Measurements from ENCODE around the gene DBX1.
"Not testable (repeated sequence)": the region's sequence is repeated elsewhere in the genome, so short reads cannot be mapped to it uniquely, and the experiment has no call there.

Gene DBX1

DNA sequence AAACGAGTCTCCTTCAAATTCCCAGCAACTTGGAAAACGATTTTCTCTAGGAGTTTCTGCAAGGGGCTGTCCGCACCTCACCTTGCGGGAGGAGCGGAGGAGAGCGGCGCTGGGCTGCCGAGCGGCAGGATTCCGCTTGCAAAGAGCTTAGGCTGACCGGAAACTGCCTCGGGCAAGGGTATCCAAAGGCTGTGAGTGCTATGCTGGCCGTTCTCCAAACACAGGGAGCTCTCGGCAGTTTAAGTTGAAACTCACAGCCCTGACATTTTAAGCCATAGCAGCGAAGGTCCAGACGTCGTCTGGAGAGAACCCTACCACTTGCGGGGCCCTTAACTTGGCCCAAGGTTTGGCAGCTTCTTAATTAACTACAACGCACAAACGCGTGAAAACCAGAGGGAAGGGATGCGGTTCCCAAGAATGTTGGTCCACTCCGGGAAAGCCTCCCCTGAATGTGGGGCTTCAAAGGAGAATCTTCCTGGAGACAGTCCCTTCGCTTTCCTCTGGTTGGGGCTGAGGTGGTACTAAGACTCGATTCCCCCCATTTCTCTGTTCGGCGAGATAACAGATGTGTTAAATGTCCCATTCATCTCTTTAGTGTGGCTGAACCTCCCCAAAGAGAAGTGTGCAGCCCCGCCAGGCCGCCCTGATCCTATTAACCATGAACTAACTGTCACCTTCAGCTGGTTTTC is 1.1 kb upstream of the DBX1 start:
- DNase-seq: no peak

DNA sequence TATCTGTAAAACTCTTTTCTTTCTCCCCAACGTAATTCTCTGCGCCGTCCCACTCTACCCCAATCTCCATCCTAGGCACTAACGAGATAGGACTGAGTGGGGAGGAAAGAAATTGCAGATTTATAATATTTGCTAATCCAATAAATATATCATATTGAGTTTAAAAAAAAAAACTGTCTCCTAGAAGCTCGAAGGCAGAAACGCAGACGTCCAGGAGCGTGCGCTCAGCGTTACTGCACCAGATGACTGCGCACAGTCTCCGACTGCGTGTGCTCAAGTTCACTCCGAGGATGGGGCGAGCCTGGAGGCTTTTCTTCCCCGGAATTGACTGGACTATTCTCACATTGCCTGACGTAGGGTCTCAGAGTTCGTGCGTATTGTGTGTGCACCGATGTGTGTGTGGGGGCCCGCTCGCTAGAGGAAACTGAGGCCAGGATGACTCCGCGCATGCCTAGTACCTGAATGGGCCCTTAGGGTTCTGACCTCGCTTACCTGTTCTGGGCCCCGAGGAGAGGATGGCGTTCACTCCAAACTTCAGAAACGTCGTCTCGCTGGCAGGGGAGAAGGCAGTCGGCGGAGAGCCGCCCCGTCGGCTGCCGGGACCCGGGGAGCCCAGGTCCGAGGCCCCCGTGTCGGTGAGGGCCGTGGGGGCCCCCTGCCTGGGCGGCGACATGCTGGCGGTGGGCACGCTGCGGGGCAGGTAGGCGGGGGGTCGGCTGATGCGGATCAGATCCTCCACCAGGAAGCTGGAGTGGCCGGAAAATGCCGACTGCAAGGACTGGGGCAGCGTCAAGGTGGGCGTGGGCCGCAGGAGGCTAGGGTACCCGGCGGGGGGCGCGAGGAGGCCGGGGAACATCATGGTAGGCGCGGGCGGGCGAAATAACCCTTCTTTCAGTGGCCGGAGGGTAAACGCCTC is 551 bp downstream of the DBX1 start:
- no peak for DNase-seq

DNA sequence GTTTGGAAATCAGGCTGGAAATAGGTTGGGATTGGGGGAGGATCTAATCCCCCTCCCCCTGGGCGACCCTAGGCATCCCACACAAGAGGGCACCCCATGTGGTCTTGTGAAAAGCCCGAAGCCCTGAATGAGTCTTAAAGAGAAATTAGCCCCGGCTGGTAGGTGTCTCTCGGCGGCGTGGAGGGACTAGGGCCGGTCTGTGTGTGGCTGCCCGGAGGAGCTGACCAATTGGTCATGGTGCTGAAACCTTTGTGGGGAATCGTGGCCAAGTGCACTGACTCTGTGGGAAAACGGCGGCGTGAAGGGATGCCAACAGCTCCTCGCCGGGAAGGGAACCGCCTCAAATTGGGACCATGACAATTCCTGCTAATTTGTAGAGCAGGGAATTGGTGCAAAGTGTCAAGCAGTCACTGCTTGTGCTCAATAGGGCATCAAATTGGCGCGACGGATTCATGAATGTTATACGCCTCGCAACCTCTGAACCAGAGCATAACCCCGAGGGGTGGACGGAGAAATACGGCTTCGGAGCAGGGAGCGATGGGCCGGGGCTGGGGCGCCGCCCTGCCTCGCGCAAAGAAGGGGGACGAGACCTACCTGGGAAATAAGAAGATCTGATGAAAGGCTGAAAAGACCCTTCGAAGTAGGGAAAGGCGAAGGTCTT is 1.5 kb downstream of the DBX1 start:
- no peak for DNase-seq

DNA sequence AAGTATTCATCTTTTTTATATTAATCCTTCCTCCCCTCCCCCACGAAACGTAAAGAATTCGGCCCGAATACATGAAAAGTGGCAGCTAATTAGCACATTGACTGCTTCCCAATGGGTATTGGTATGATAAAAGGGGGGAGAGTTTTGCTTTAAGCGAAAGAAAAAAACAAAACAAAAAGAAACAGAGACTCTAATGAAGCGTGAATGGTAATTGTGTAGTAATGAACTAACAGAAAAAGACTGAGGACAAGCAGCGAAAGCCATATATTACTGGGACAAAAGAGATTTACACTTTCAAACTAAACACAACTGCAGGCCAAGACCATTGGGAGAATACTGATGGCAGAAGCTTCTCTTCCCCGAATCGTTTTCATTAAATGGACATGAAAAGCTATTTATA is 2.5 kb downstream of the DBX1 start:
- no peak for DNase-seq

DNA sequence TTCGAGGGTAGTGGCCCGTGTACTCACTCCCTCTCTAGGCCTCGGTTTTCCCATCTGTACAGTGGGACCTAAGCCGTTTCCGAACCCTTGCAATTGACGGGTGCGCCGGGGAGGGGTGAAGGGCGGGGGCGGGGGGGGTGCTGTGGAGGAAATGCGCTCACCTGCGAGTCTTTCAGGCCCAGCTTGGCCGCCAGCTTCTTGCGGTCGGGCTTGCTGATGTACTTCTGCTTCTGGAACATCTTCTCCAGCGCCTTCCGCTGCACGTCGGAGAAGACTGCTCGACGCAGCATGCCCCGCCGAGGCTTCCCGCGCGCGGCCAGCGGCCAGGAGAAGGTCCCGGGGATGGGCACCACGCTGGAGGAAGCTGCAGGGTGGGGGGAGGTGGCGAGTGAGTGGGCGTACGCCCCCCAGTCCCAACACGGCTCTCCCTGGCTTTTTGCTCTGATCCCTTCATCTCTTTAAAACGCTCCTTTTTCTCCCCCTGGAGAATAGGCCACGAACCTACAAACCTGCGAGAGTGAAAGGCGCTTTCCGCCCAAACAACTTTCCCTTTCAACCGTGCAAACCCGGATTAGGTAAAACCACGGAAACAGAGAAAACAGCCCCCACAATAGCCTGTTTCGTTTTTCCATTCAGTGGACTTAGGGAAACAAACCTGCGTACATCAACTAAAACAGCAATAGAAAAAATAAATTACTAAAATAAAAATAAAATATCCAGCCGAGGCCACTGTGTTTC is 3.2 kb downstream of the DBX1 start:
- DNase-seq: peak; percentile 21

DNA sequence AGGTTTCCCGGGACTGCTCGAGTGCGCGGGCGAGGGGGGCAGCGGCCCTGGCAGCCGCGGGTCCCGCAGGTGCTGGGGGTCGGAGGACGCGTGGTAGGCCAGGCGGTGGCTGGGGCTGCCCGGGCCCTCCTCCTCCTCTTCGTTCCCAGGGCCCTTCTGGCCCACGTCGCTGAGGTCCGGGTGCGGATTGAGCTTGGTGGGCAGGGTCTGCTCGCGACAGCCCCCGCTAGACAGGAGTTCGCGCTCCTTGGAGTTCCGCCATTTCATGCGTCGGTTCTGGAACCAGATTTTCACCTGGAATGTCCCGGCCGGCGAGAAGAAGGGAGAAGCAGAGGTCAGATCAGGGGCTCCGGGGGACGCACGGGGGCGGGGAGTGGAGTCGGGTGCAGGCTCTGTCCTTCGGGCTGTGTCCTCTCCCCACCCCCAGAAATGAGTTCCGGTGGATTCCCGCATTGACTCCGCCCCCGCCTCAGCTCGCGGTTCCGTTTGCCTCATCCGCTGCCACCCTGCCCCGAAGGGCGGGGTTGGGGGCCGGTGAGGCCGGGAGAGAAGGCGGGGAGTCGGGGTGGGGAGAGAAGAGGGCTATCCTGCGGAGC is 3.9 kb downstream of the DBX1 start:
- peak; percentile 46 for DNase-seq

DNA sequence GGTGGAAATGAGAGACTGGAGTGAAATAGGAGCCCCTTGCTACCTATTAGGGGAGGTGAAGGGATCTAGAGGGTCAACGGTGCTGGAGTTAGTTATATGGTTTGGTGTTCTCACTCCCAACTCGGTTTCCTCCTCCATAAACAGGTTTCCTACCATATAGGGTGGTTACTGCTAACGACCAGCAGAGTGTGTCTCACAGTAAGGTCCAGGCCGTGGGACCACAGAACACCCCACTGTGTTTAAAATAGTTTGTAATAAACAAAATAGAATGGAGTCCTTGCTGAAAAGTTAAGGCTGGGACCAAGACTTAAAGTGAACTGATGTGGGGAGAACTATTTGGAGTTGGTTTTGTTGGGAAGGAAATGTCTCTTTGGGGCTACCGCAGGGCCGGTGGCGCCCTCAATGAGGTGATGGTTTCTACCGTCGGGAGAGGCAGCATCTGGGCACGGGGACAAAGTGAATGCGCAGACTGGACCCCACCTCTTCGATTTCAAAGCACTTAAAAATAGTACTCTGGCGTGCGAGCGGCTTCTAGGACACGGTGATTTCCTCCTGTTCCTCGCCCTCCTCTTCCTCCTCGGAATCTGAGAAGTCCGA is 4.5 kb downstream of the DBX1 start:
- DNase-seq: no peak

DNA sequence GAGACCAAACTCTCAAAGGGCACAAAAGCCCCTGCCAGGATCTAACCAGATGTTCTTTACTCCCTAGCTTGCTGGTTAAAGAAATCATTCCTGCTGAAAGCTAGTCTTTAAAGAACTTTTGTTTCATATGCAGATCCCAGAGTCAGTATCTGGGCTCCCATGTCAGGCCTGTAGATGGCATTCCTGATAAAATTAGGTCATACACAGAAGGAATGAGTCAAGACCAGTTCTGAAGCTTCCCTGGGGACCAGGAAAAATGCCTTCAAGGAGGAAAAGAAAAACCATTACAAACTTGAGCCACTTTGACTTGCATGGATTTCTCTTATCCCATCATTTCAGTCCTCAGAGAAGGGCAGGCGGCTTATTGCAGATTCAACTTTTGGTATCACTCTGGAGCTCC is 5.9 kb downstream of the DBX1 start:
- no peak for DNase-seq

DNA sequence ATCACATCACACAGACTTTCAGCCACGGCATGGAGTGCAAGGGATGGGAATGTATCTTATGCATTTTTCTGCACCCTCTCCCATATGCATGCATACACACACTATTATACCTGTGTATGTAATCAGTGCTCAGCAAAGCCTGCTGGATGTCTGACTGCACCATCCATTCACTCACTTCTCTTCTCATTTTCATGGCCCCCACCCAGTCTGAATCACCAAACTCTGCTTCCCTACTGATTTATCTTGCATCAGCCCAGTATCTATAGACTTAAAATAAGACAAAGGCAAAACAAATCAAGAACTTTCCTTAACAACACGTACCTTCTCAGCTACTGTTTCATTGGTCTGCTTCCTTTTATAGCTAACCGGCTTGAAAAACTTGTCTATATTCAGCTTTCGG is 21.6 kb downstream of the DBX1 start:
- no peak for DNase-seq

DNA sequence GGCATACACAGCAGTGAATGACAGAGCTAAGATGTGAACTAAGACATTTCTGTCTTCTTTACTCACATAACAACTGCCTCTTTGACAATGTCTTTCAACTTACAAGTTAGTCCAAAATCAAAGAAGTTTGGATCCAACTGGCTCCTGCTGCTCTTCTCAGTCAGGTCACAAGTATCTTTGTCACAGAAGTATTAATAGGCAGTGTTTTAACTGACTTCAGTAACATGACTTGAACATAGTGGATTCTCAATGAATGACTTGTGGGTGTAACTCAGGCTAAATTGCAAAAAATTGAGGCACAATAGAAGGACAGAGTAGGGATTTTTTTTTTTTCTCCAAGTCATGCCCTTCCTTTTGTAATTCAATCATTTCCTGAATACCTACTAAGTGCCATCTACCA is 22.6 kb downstream of the DBX1 start:
- no peak for DNase-seq

DNA sequence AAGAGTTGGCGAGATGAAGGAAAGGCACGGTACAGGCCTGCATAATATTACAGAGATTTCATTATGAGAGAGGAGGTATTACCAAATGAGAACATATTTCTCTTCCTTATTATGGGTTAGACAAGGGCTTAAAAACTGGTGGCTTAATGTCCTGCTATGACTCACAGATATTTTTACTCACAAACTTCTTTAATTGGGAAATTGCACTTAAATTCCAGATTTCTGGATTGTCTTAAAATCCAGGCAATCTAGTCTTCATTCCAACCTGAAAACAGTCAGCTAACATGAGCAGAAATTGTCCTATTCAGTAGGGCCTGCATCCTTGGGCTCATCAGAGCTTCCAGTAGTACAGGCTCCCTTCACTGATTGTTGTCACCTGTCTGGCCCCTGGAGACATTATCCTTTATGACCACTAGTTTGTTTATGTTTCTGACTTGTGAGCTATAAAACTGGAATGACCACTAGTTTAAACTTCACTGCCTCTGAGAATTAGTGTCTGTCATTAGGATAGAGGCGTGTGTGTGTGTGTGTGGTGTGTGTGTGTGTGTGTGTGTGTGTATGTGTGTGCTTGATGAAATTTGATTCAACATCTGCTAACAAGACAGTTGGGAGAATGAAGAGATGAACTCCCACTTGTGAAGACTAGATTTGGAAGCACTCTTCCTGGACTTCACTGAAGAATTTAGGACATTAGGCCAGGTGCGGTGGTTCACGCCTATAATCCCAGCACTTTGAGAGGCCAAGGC is 25.1 kb downstream of the DBX1 start:
- no peak for DNase-seq

DNA sequence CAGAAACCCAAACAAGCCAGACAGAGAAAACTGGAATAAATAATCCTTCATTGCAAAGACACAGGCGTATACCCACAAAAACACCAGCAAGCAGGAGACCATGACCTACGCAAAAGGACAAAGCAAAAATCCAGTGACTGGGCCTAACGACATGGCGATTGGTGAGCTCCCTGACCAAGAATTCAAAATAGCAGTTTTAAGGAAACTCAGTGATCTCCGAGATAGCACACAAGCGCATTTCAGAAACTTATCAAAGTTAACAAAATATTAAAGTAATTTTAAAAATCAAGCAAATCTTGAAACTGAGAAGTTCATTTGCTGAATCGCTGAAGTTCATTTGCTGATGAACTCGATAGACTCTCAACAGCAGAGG is 27.6 kb downstream of the DBX1 start:
- DNase-seq: no peak

DNA sequence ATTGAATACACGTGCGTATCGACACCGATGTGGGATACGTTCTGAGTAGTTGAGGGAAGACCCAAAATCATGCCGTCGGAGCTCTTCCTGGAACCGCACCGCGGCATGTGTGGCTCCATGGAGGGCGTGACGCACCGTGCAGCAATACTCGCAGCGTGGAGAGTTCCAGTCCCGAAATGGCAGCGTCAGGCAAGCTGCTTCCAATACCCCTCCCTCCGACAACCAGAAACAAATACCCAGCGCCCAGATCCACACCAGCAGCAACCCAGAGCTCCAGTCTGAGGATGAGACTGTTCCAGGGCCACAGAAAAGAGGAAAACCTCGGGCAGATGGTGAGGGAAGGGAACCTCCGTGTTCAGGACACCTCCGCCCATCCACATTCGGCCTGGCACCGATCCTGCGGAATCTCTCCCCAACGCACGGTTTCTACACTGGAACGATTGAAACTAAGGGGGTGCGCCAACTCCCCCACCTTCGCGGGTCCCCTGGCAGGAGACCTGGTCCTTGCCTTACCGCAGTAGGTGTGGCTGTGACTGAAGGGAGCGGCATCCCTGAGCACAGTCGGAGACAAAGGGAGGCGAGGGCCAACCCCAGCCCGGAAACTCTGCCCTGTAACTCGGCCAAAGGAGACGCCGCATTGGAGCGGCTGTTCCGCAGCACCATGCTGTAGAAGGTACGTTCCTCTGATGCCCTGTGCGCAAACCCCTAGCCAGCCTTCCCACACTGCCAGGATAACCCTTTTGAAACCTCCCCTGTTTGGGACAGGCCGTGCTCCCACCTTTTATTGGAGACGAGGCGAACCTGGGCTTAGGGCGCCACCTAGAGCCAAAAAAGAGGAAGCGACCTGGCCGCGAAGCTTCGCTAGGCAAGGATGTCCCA is 28.2 kb downstream of the DBX1 start:
- DNase-seq: peak; percentile 39

DNA sequence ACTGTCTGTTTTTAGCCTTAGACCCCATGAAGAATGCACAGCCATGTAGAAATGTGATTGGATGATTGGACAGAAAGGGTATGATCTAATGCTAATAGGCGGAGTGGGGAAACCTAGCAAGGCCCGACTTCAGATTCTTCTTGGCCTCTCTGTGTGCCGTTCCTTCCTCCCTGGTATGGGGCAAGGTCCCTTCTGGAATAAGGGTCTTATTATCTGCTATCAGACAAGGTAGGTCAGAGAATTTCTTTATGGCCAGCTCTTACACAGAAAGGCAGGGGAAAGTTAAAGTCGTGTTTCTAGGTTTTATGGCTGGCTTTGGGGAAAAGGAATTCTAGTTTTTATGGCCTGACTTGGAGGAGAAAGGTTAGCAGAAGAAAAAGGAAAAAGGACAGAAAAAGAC is 30.6 kb downstream of the DBX1 start:
- DNase-seq: no peak

DNA sequence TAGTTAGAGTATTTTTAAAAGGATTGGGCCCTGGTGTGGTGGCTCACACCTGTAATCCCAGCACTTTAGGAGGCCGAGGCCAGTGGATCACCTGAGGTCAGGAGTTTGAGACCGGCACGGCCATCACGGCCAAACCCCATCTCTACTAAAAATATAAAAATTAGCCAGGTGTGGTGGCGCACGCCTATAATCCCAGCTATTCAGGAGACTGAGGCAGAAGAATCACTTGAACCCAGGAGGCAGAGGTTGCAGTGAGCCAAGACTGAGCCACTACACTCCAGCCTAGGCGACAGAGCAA is 31.8 kb downstream of the DBX1 start:
- not testable (repeated sequence) for DNase-seq

DNA sequence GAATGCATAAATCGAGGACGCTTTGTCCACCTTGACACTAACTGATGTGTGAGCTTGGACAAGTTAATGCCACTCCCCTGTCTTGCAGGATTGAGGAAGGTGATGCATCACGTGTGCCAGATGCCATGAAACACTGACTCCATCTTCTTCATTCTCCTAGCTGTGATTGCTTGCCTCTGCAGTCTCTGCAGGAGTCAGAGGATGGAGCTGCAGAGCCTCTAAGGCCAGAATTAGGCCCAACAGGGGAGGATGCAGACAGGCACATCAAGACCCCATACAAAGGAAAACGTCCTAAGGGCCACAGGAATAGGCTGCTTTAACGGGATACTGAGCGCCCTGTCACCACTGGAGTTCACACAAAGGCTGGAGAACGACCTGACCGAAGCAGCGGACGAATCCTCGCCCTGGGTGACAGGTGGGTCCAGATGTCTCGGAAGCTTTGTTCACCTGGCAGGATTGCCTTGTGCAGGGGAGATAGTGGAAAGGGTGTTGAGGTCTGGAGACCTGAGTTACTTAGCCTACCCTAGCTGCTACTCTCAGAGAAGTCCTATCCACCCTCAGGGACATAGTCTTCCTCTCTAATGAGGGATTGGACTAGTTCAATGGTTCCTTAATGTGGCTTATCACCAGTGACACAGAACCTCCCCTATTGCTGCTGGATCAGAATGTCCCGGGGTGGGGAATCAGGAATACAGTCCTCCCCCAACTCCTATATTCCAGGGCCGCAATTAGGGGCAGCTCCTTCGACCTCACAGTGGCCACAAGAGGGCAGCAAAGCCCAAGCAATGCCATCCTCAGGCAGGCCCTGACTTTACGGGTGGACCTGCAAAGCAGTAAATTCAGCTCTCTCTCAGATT is 32.4 kb downstream of the DBX1 start:
- DNase-seq: peak; percentile 74

DNA sequence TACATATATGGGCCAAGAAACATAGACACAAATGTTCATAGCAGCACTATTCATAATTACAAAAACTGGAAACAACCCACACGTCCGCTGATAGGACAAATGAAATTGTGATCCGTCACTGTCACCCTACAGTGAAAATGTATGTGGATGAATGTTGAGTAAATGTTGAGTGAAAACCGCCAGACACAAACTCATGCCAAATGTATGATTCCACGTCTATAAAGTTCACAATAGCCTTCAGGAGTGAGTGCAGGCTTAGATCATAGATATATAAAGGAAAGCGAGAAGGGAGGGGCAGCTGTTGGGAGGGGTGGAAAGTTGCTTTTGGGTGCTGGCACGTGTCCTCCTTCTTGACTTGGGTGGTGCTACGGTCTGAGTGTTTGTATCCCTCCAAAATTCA is 33.6 kb downstream of the DBX1 start:
- no peak for DNase-seq

DNA sequence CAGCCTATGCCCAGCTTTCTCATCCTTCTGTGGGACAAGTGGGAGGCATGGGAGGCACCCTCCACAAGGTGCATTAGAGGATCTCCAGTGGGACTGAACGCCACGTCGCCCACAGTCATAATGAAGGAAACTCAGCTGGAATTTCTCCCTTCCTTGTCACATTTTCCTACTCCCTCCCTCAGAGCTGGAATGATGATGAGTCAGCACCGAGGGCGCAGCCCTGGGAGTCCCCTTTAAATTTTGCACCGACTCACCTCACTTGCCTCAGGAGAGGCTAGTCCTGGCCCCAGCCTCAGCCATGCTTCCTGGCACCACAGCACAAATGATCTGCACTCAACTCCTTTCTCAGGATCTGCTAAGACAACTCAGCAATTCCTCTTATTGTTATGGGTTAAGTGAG is 34.3 kb downstream of the DBX1 start:
- no peak for DNase-seq

DNA sequence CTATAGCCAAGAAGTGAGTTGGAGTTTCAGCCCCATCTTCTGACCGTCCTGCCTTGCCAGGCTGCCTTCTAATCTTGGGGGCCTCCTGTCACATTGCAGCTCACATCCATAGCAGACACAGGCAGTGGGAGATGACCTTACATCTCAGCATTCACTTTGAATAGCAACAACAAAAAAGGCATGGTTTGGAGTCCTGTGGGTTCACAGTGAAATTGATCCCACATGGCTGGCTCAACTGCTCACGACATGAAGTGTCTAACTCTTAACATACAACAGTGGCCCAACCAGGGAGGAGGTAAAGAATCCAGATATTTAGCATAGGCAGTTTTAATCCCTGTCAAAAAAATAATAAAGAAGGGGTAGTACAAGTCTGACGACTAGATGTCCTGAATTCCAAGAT is 38.1 kb downstream of the DBX1 start:
- DNase-seq: no peak
